ENCODE measurements around the gene TUBA4A. TPM values are rescaled to one million over a fixed set of nuclear protein-coding genes. Genes with fewer than 3 reads are reported as not detected.

TUBA4A gene
- total and polyA plus RNA-seq, 2 experiments from 2014 or later, result 44.3 to 77.7 TPM

DNA sequence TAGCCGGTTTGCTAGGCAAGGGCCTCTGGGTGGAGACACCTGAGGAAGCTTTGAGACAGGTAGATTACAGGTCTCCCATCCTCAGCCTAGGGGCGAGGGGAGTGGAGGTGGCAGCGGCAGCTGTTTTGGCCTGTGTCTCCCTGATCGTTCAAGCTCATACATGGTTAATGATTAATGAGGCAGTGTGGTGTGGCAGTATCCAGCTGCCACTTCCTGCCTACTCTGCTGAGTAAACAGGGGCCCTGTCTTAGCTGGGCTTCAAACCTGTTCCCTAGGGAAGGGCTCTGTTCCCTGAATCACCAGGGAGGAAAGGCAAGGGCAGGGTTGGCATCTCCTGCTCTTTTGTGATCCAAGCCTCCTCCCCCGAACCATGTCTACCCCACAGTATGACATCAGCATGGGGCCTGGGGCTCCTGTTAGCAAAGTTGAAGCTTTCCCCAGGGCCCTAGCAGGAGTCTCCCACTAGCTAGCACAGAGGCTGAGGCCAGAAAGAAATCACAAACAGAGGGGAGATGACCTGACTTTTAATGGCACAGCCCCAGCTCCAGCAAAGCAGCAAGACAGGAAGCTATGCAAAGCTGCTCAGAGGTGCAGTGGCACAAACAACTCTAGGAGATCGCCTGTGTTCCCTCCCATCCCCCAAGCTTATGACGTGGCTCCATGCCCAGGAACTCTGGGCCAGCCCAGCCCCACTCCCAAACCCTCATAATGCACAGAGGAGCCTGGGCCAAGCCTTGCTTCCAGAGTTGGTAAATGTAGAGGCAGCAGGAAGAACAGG, 4.3 kb downstream of the TUBA4A start:
- no peaks in the 10 kb centered on the region for H3K9me3 Mint-ChIP-seq
- Histone ChIP-seq H3F3A (replicated peaks; ENCODE audit: low read depth) (no peaks in the 10 kb centered on the region), H3K27me3 (ENCODE audit: insufficient read depth) (peaks cover 20% of the 10 kb centered on the region), H3K79me2 (replicated peaks; ENCODE audit: insufficient read depth) (0 out of 2 replicates have a peak, but pooled peaks cover 4% of the 10 kb centered on the region), H3K9me2 (ENCODE audit: insufficient read depth) (no peaks in the 10 kb centered on the region), H3K4me1 (ENCODE audit: insufficient read depth) (peaks cover 15% of the 10 kb centered on the region), H2AFZ (no peak overlapping the region), H3K4me2 (no peak overlapping the region), H4K20me1 (replicated peaks; ENCODE audit: insufficient read depth) (no peaks in the 10 kb centered on the region), H3K36me3 (ENCODE audit: insufficient read depth) (peaks cover 3% of the 10 kb centered on the region; the same call in 1 of the 2 replicates), H3K4me3 (no peak overlapping the region), H3K27ac (ENCODE audit: low read depth) (peak overlapping the region; percentile 32; the same call in 1 of the 2 replicates)
- TF ChIP-seq POLR2AphosphoS5 (IDR thresholded peaks at IDR 0.05; ENCODE audit: low read depth) (no peak), JUNB (IDR thresholded peaks at IDR 0.05; ENCODE audit: unreplicated experiment) (no peak), CREB1 (CRISPR knock-in tag; IDR thresholded peaks at IDR 0.05; ENCODE audit: low read depth) (no peak)
- TF ChIP-seq, protein P1, sequence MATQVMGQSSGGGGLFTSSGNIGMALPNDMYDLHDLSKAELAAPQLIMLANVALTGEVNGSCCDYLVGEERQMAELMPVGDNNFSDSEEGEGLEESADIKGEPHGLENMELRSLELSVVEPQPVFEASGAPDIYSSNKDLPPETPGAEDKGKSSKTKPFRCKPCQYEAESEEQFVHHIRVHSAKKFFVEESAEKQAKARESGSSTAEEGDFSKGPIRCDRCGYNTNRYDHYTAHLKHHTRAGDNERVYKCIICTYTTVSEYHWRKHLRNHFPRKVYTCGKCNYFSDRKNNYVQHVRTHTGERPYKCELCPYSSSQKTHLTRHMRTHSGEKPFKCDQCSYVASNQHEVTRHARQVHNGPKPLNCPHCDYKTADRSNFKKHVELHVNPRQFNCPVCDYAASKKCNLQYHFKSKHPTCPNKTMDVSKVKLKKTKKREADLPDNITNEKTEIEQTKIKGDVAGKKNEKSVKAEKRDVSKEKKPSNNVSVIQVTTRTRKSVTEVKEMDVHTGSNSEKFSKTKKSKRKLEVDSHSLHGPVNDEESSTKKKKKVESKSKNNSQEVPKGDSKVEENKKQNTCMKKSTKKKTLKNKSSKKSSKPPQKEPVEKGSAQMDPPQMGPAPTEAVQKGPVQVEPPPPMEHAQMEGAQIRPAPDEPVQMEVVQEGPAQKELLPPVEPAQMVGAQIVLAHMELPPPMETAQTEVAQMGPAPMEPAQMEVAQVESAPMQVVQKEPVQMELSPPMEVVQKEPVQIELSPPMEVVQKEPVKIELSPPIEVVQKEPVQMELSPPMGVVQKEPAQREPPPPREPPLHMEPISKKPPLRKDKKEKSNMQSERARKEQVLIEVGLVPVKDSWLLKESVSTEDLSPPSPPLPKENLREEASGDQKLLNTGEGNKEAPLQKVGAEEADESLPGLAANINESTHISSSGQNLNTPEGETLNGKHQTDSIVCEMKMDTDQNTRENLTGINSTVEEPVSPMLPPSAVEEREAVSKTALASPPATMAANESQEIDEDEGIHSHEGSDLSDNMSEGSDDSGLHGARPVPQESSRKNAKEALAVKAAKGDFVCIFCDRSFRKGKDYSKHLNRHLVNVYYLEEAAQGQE (IDR thresholded peaks at IDR 0.05; ENCODE audit: unreplicated experiment), result no peak
- TF ChIP-seq, protein P2, sequence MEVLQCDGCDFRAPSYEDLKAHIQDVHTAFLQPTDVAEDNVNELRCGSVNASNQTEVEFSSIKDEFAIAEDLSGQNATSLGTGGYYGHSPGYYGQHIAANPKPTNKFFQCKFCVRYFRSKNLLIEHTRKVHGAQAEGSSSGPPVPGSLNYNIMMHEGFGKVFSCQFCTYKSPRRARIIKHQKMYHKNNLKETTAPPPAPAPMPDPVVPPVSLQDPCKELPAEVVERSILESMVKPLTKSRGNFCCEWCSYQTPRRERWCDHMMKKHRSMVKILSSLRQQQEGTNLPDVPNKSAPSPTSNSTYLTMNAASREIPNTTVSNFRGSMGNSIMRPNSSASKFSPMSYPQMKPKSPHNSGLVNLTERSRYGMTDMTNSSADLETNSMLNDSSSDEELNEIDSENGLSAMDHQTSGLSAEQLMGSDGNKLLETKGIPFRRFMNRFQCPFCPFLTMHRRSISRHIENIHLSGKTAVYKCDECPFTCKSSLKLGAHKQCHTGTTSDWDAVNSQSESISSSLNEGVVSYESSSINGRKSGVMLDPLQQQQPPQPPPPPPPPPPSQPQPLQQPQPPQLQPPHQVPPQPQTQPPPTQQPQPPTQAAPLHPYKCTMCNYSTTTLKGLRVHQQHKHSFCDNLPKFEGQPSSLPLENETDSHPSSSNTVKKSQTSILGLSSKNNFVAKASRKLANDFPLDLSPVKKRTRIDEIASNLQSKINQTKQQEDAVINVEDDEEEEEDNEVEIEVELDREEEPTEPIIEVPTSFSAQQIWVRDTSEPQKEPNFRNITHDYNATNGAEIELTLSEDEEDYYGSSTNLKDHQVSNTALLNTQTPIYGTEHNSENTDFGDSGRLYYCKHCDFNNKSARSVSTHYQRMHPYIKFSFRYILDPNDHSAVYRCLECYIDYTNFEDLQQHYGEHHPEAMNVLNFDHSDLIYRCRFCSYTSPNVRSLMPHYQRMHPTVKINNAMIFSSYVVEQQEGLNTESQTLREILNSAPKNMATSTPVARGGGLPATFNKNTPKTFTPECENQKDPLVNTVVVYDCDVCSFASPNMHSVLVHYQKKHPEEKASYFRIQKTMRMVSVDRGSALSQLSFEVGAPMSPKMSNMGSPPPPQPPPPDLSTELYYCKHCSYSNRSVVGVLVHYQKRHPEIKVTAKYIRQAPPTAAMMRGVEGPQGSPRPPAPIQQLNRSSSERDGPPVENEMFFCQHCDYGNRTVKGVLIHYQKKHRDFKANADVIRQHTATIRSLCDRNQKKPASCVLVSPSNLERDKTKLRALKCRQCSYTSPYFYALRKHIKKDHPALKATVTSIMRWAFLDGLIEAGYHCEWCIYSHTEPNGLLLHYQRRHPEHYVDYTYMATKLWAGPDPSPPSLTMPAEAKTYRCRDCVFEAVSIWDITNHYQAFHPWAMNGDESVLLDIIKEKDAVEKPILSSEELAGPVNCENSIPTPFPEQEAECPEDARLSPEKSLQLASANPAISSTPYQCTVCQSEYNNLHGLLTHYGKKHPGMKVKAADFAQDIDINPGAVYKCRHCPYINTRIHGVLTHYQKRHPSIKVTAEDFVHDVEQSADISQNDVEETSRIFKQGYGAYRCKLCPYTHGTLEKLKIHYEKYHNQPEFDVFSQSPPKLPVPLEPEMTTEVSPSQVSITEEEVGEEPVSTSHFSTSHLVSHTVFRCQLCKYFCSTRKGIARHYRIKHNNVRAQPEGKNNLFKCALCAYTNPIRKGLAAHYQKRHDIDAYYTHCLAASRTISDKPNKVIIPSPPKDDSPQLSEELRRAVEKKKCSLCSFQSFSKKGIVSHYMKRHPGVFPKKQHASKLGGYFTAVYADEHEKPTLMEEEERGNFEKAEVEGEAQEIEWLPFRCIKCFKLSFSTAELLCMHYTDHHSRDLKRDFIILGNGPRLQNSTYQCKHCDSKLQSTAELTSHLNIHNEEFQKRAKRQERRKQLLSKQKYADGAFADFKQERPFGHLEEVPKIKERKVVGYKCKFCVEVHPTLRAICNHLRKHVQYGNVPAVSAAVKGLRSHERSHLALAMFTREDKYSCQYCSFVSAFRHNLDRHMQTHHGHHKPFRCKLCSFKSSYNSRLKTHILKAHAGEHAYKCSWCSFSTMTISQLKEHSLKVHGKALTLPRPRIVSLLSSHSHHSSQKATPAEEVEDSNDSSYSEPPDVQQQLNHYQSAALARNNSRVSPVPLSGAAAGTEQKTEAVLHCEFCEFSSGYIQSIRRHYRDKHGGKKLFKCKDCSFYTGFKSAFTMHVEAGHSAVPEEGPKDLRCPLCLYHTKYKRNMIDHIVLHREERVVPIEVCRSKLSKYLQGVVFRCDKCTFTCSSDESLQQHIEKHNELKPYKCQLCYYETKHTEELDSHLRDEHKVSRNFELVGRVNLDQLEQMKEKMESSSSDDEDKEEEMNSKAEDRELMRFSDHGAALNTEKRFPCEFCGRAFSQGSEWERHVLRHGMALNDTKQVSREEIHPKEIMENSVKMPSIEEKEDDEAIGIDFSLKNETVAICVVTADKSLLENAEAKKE (CRISPR knock-in tag; IDR thresholded peaks at IDR 0.05), result no peak
- DNase-seq (ENCODE audit: low spot score), result peak; percentile 14
- H3K27me3 Mint-ChIP-seq (ENCODE audit: insufficient read depth, low read depth, poor library complexity), result peaks cover 24% of the 10 kb centered on the region
- peaks cover 44% of the 10 kb centered on the region for H3K36me3 Mint-ChIP-seq (ENCODE audit: low read depth)
- ATAC-seq, result no peak
- H3K4me3 Mint-ChIP-seq, result peak overlapping the region; percentile 18; the same call in 1 of the 3 replicates
- H3K4me1 Mint-ChIP-seq, result peaks cover 47% of the 10 kb centered on the region
- H3K27ac Mint-ChIP-seq, result peak overlapping the region; percentile 75
